LHCN-M2 (cell line): ENCODE results near the gene SREK1IP1. TPM values are rescaled to one million over a fixed set of nuclear protein-coding genes. Genes with fewer than 3 reads are reported as not detected.

Experiments
- DNase-seq: peaks from one replicate; pipeline ENCODE4 v3.0.0-alpha.2; 2012; ENCODE audit warnings: low read depth
- polyA plus RNA-seq: library from polyadenylated mRNA; unstranded; fragments of >200 nt; gene quantifications from one replicate; pipeline ENCODE4 v1.2.1, GENCODE V29; 2012; ENCODE audit warnings: missing spikeins
- total RNA-seq: library from RNA; depleted of rRNA; stranded (reverse); fragments of >200 nt; gene quantifications from 2 replicates; pipeline ENCODE4 v1.2.3, GENCODE V29; 2014; rRNA removed

Gene SREK1IP1
- 5.8 and 8.1 TPM in 2 replicates for total RNA-seq
- 5.6 TPM for polyA plus RNA-seq

- DNase-seq = peak; percentile 91
Measured at GRCh38 chr5:64768358-64769312, at the start of gene SREK1IP1, which contains the start of gene CWC27. TSS of gene SREK1IP1 (minus strand) at chr5:64768691. CDS start at chr5:64768517, 174 bp downstream. TSS of gene CWC27 (plus strand) at chr5:64768930. CDS start at chr5:64769147, 217 bp downstream.

GRCh38 chr5:64818245-64818644 is 49.8 kb upstream of the SREK1IP1 start:
- DNase-seq = no peak

GRCh38 chr5:64814073-64814472 is 45.6 kb upstream of the SREK1IP1 start:
- DNase-seq = no peak

GRCh38 chr5:64811050-64811640 is 42.7 kb upstream of the SREK1IP1 start:
- DNase-seq = peak; percentile 62

- DNase-seq = peak; percentile 13
Measured at GRCh38 chr5:64807520-64807919, 39.0 kb upstream of the SREK1IP1 start.

- DNase-seq = peak; percentile 1
Measured at GRCh38 chr5:64806537-64806936, 38.0 kb upstream of the SREK1IP1 start.

- no peak for DNase-seq
Measured at GRCh38 chr5:64800926-64801325, 32.4 kb upstream of the SREK1IP1 start.

GRCh38 chr5:64796301-64796700 is 27.8 kb upstream of the SREK1IP1 start:
- DNase-seq = no peak

GRCh38 chr5:64794053-64794770 is 25.7 kb upstream of the SREK1IP1 start:
- DNase-seq = no peak

GRCh38 chr5:64792469-64792868 is 24.0 kb upstream of the SREK1IP1 start:
- DNase-seq = no peak

- no peak for DNase-seq
Measured at GRCh38 chr5:64790210-64790609, 21.7 kb upstream of the SREK1IP1 start.

- DNase-seq = peak; percentile 33
Measured at GRCh38 chr5:64789457-64789856, 21.0 kb upstream of the SREK1IP1 start.

- DNase-seq = no peak
Measured at GRCh38 chr5:64788156-64788555, 19.7 kb upstream of the SREK1IP1 start.

GRCh38 chr5:64786372-64786771 is 17.9 kb upstream of the SREK1IP1 start:
- no peak for DNase-seq

- DNase-seq = peak; percentile 77
Measured at GRCh38 chr5:64784451-64785025, 16.0 kb upstream of the SREK1IP1 start.

GRCh38 chr5:64775291-64775690 is 6.8 kb upstream of the SREK1IP1 start:
- DNase-seq = no peak

- DNase-seq = no peak
Measured at GRCh38 chr5:64773533-64773932, 5.0 kb upstream of the SREK1IP1 start.

GRCh38 chr5:64771736-64772135 is 3.2 kb upstream of the SREK1IP1 start:
- no peak for DNase-seq

GRCh38 chr5:64769855-64770254 is 1.4 kb upstream of the SREK1IP1 start:
- DNase-seq = no peak

- DNase-seq = peak; percentile 13
Measured at GRCh38 chr5:64767959-64768357, 533 bp downstream of the SREK1IP1 start.

GRCh38 chr5:64766941-64767340 is 1.6 kb downstream of the SREK1IP1 start:
- DNase-seq = no peak
